ENCODE data around the gene CAMKK2. TPM values are rescaled to one million over a fixed set of nuclear protein-coding genes. Genes with fewer than 3 reads are reported as not detected.
"Not testable (repeated sequence)": the region's sequence is repeated elsewhere in the genome, so short reads cannot be mapped to it uniquely, and the experiment has no call there.

CAMKK2 gene
- total RNA-seq, 1 donor from 2014 or later: 17.8 TPM

GRCh38 chr12:121300083-121300819 lies 3.7 kb upstream of the CAMKK2 start:
- intact Hi-C loops (cut with DNase I): no loop called here
- DNase-seq (ENCODE audit: low spot score): peak; percentile 5

DNA sequence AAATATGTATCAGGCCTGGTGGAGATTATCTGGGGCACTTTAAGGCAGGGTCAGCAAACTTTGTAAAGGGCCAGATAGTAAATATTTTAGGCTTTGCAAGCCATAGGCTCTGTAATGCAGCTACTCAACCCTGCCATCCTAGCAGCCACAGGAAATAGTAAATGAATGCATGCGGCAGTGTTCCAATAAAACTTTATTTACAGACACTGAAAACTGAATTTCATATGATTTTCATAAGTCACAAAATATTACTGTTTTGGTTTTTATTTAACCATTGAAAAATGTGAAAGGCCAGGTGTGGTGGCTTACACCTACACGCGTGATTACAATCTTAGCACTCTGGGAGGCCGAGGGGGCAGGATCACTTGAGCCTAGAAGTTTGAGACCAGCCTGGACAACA lies 3.2 kb upstream of the CAMKK2 start:
- DNase-seq (ENCODE audit: low spot score): peak; percentile 10
- intact Hi-C loops (cut with DNase I): no loop called here

DNA sequence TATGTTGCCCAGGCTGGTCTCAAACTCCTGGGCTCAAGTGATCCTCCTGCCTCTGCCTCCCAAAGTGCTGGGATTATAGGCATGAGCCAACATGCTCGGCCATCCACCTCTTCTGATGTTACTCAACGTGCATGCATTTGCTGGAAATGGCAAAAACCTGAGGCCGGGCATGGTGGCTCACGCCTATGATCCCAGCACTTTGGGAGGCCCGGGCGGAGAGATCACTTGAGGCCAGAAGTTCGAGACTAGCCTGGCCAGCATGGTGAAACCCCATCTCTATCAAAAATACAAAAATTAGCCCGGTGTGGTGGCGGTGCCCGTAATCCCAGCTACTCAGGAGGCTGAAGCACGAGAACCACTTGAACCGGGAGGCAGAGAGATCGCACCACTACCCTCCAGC lies 1.9 kb upstream of the CAMKK2 start:
- intact Hi-C loops (cut with DNase I): not testable (repeated sequence)
- DNase-seq (ENCODE audit: low spot score): peak; percentile 54

- peak; percentile 60 for DNase-seq (ENCODE audit: low spot score)
- intact Hi-C loops (cut with DNase I): no loop called here
These were observed 1.0 kb upstream of the CAMKK2 start for GRCh38 chr12:121297435-121297991.

DNA sequence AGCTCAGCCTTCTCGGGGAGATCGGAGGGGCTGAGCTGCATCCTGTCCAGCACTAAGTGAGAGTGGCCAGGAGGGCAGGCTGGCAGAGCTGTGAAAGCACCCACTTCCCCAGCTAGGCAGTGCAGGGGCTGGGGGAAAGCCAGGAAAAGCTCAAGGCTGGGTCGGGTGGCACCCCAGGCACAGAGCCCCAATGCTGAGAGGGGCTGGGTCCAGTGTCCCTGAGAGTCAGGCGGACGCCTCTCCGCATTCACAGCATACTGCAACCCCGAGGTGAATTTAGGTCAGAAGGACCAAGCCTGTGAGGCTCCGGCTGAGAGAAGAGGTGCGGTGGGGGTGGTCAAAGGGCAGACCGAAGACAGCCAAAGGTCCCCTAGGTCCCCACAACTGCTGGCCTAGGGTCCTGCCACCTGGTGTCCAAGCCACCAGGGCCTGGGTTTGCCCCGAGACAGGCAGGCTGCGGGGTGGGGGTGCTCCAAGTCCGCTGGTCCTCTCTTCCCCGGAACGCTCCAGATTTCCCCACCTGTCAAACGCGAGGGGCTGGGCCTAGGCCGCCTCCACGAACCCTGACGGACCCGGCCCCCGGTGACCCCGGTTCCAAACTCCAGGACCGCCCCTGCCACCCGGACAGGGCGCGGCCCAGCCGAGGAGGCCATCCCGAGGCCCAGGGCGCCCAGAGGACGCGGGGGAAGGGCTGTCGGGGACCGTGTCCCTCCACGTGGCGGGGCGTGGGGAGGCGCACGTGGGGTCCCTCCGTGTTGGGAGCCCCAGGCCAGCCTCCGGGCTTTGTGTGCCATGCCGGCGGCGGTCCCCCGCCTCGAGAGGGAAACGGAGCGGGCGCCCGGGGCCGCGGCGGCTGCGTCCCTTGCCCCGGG lies 527 bp downstream of the CAMKK2 start:
- peak; percentile 77 for DNase-seq (ENCODE audit: low spot score)
- intact Hi-C loops (cut with DNase I): no loop called here

DNA sequence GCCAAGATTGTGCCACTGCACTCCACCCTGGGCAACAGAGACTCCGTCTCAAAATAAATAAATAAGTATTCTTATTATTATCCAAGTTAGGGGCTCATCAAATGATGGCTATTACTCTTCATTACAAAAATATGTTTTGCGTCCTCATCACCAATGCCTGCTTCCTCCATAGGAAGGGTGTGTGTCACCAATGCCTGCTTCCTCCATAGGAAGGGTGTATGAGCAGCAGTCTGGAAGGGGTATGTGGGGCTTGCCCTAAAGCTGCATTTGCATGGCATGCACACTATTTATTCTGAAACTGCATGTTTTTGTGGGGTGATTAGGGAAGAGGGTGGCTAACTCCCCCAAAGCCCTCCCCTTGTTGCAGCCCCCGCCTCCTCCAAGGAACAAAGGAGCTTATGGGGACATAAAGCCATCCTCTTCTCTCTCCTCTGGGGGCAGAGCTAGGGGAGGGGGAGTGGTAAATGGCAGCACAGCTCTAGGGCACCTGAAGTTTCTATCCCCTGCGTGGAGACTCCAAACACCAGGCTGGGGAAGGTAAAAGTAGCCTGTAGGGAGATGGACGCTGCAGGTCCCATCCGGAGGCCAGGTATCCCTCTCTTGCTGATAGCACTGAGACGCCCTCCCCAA lies 1.3 kb downstream of the CAMKK2 start:
- intact Hi-C loops (cut with DNase I): no loop called here

GRCh38 chr12:121294151-121294889 lies 2.2 kb downstream of the CAMKK2 start:
- intact Hi-C loops (cut with DNase I): no loop called here
- peak; percentile 69 for DNase-seq (ENCODE audit: low spot score)

More for the DNA sequence above, 1.3 kb downstream of the CAMKK2 start:
- peak; percentile 68 for DNase-seq (ENCODE audit: low spot score)

GRCh38 chr12:121293603-121294002 lies 2.9 kb downstream of the CAMKK2 start:
- intact Hi-C loops (cut with DNase I): no loop called here
- peak; percentile 58 for DNase-seq (ENCODE audit: low spot score)

GRCh38 chr12:121290410-121290809 lies 6.1 kb downstream of the CAMKK2 start:
- intact Hi-C loops (cut with DNase I): no loop called here
- no peak for DNase-seq (ENCODE audit: low spot score)

GRCh38 chr12:121289962-121290361 lies 6.5 kb downstream of the CAMKK2 start:
- intact Hi-C loops (cut with DNase I): no loop called here
- no peak for DNase-seq (ENCODE audit: low spot score)

- no peak for DNase-seq (ENCODE audit: low spot score)
- intact Hi-C loops (cut with DNase I): no loop called here
These were observed 7.5 kb downstream of the CAMKK2 start for GRCh38 chr12:121288986-121289385.

- DNase-seq (ENCODE audit: low spot score): no peak
- intact Hi-C loops (cut with DNase I): no loop called here
These were observed 8.2 kb downstream of the CAMKK2 start for GRCh38 chr12:121288158-121288845.

DNA sequence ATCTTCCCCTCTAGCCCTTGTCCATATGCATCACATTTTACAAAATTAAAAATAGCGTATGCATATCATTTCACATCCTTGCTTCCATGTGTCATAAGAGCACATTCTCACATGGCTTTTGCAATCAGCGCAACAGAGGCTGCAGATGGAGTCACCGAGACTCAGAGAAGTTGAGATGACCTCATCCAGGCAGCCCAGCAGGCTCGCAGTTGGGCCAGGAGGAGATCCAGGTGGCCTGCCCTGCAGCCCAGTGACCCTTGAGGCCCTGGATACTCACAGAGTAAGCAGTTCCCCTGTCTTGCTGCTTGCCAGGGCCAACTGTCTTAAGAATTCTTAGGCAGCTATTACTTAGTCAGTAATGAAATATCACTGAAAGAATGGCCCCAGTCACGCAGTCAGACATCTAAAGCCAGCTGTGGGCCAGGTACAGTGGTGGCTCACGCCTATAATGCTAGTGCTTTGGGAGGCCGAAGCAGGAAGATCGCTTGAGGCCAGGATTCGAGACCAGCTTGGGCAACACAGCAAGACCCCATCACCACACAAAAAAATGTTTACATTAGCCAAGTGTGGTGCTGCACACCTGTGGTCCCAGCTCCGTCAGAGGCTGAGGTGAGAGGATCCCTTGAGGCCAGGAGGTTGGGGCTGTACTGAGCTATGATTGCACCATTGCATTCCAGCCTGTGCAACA lies 9.1 kb downstream of the CAMKK2 start:
- DNase-seq (ENCODE audit: low spot score): no peak
- intact Hi-C loops (cut with DNase I): no loop called here

DNA sequence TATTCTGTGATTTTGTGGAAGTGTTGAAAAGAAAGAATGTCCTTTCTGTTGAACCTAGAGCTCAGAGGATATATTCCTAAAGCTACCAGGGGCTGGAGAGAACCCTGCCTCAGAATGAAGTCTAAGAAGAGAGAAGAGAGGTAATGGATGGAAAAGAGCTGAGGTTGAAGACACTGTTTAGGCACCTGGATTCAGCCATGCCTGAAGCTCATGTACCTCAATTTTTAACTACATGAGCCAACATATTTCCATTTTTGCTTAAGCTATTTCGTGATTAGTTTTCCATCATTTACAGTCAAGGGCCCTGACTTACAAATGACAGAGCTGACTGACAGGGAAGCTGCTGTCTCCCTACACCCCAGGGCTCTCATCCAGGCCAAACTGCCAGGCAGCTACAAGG lies 10.7 kb downstream of the CAMKK2 start:
- intact Hi-C loops (cut with DNase I): no loop called here
- DNase-seq (ENCODE audit: low spot score): no peak

DNA sequence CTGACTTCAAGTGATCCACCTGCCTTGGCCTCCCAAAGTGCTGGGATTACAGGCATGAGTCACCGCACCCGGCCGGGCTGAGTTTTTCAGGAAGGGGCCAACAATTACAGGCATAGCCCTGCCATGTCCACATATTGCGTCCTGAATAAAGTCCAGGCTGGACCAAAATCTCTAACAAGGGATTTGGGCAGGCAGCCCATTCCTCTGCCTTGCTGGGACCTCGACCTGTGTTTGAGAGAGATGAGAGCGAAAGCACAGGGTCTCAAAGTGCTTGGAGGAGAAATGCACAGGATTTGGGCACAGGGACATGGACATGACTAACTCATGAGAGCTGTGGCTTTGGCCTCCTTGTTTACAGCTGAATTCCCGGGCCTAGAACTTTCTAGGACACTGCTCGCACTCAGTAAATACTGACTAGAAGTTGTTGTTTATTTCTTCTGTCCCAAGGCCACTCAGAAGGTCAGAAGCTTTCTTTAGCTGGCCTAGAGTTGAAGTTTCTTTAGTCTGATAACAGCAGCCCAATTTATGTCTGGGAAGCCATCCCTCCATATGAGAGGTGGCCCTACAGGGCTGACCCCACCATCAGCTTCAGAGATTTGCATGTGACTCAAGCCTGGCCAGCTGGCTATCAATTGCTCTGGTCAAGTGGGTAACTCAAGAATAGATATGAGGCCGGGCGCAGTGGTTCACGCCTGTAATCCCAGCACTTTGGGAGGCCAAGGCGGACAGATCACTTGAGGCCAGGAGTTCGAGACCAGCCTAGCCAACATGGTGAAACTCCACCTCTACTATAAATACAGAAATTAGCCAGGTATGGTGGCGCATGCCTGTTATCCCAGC lies 11.7 kb downstream of the CAMKK2 start:
- intact Hi-C loops (cut with DNase I): no loop called here
- no peak for DNase-seq (ENCODE audit: low spot score)

GRCh38 chr12:121283841-121284240 lies 12.7 kb downstream of the CAMKK2 start:
- intact Hi-C loops (cut with DNase I): no loop called here
- no peak for DNase-seq (ENCODE audit: low spot score)

GRCh38 chr12:121283388-121283787 lies 13.1 kb downstream of the CAMKK2 start:
- intact Hi-C loops (cut with DNase I): no loop called here
- no peak for DNase-seq (ENCODE audit: low spot score)
